ENCODE measurements around the gene SOCS6. TPM values are rescaled to one million over a fixed set of nuclear protein-coding genes. Genes with fewer than 3 reads are reported as not detected.
A peak's percentile ranks its signal among the peaks of the same experiment; 100 is the strongest.

SOCS6 gene
- total and polyA plus RNA-seq, 2 of the 13 experiments (the other 11 are each of a cell fraction or from before 2014, with no cell fraction given): 18.6 to 38.3 TPM

- TF ChIP-seq ZNF383 (CRISPR knock-in tag; IDR thresholded peaks at IDR 0.05; ENCODE audit: borderline replicate concordance): no peak
- TF ChIP-seq ZNF34 (CRISPR knock-in tag; IDR thresholded peaks at IDR 0.05; ENCODE audit: borderline replicate concordance): peak; percentile 80; the same call in 1 of the 2 replicates
- no peak for TF ChIP-seq NCOA1 (CRISPR knock-in tag; IDR thresholded peaks at IDR 0.05)
- no peak for TF ChIP-seq ZNF451 (CRISPR knock-in tag; IDR thresholded peaks at IDR 0.05)
- TF ChIP-seq ZNF576 (CRISPR knock-in tag; IDR thresholded peaks at IDR 0.05): no peak
- TF ChIP-seq CAMTA2 (CRISPR knock-in tag; IDR thresholded peaks at IDR 0.05; ENCODE audit: borderline replicate concordance): no peak
- 0 out of 2 replicates have a peak, but pooled peaks have one; percentile 24 for TF ChIP-seq STAT5B (CRISPR knock-in tag; IDR thresholded peaks at IDR 0.05)
- peak; percentile 58 for TF ChIP-seq SPEN (CRISPR knock-in tag; IDR thresholded peaks at IDR 0.05; ENCODE audit: low read depth)
- no peak for TF ChIP-seq SKI (IDR thresholded peaks at IDR 0.05; ENCODE audit: partially characterized antibody)
- TF ChIP-seq ZNF788 (CRISPR knock-in tag; IDR thresholded peaks at IDR 0.05; ENCODE audit: borderline replicate concordance): no peak
- no peak for TF ChIP-seq RBM39 (IDR thresholded peaks at IDR 0.05; ENCODE audit: low read depth, low read length, poor library complexity, severe bottlenecking)
- no peak for TF ChIP-seq ZNF234 (CRISPR knock-in tag; conservative IDR thresholded peaks at IDR 0.05)
- TF ChIP-seq ZNF33A (CRISPR knock-in tag; IDR thresholded peaks at IDR 0.05; ENCODE audit: borderline replicate concordance): no peak
- no peak for TF ChIP-seq ZSCAN30 (CRISPR knock-in tag; IDR thresholded peaks at IDR 0.05)
- peak; percentile 97 for TF ChIP-seq HOXA5 (CRISPR knock-in tag; IDR thresholded peaks at IDR 0.05)
- peak; percentile 66; the same call in 1 of the 2 replicates for TF ChIP-seq DPF2 (CRISPR knock-in tag; IDR thresholded peaks at IDR 0.05; ENCODE audit: borderline replicate concordance, low read depth)
- TF ChIP-seq ZBTB43 (CRISPR knock-in tag; conservative IDR thresholded peaks at IDR 0.05): no peak; the same call in 1 of the 2 replicates
- TF ChIP-seq ZNF362 (CRISPR knock-in tag; IDR thresholded peaks at IDR 0.05; ENCODE audit: borderline replicate concordance): no peak
- TF ChIP-seq THAP7 (CRISPR knock-in tag; IDR thresholded peaks at IDR 0.05): no peak
- peak; percentile 33; the same call in 1 of the 2 replicates for TF ChIP-seq ELF3 (CRISPR knock-in tag; IDR thresholded peaks at IDR 0.05)
- TF ChIP-seq THAP9 (CRISPR knock-in tag; IDR thresholded peaks at IDR 0.05; ENCODE audit: borderline replicate concordance): no peak
- TF ChIP-seq ZZZ3 (CRISPR knock-in tag; IDR thresholded peaks at IDR 0.05; ENCODE audit: borderline replicate concordance): no peak
Observed at GRCh38 chr18:70377317-70377799, 88.5 kb downstream of the SOCS6 start (continued).

Measured in HepG2 (cell line).